ENCODE data around the gene BICDL2. TPM values are rescaled to one million over a fixed set of nuclear protein-coding genes. Genes with fewer than 3 reads are reported as not detected.
"Not testable (repeated sequence)": the region's sequence is repeated elsewhere in the genome, so short reads cannot be mapped to it uniquely, and the experiment has no call there.

The BICDL2 gene
- total RNA-seq, 3 donors from 2014 or later, result 31.5 to 50.1 TPM; not detected in 1

DNA sequence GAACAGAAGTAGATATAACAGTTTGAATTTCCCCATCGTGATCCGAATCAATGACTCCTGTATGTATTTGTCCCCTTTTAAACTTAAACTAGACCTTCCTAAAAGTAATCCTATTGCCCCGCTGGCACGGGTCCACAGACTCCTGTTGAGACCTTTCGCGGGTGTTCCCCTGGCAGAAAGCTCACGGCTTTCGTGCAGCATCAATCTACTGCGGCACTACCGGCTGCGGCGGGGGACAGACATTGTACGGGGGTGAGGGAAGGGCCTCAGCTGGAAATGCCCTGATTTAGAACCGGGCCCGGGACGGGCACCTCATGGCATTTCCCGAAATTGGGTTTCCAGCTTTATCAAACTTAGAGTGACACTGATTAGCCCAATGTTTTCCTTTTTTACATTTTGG is 43.3 kb upstream of the BICDL2 start:
- no peak overlapping the region for H3K27ac ChIP-seq
- TF ChIP-seq, protein P1, sequence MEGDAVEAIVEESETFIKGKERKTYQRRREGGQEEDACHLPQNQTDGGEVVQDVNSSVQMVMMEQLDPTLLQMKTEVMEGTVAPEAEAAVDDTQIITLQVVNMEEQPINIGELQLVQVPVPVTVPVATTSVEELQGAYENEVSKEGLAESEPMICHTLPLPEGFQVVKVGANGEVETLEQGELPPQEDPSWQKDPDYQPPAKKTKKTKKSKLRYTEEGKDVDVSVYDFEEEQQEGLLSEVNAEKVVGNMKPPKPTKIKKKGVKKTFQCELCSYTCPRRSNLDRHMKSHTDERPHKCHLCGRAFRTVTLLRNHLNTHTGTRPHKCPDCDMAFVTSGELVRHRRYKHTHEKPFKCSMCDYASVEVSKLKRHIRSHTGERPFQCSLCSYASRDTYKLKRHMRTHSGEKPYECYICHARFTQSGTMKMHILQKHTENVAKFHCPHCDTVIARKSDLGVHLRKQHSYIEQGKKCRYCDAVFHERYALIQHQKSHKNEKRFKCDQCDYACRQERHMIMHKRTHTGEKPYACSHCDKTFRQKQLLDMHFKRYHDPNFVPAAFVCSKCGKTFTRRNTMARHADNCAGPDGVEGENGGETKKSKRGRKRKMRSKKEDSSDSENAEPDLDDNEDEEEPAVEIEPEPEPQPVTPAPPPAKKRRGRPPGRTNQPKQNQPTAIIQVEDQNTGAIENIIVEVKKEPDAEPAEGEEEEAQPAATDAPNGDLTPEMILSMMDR (IDR thresholded peaks at IDR 0.05), result no peak
- no peak for TF ChIP-seq POLR2A (IDR thresholded peaks at IDR 0.05)
- no peak for TF ChIP-seq POLR2AphosphoS5 (IDR thresholded peaks at IDR 0.05)
- intact Hi-C loops (cut with DNase I; ENCODE audit: low total_unique reads), result no loop called here
- no peaks in the 10 kb centered on the region for H3K36me3 ChIP-seq
- no peak overlapping the region for H3K4me3 ChIP-seq
- H3K9me3 ChIP-seq, result no peaks in the 10 kb centered on the region
- H3K27me3 ChIP-seq, result no peaks in the 10 kb centered on the region
- no peaks in the 10 kb centered on the region for H3K4me1 ChIP-seq
- no peak for DNase-seq (ENCODE audit: low spot score in 2 of 2)

DNA sequence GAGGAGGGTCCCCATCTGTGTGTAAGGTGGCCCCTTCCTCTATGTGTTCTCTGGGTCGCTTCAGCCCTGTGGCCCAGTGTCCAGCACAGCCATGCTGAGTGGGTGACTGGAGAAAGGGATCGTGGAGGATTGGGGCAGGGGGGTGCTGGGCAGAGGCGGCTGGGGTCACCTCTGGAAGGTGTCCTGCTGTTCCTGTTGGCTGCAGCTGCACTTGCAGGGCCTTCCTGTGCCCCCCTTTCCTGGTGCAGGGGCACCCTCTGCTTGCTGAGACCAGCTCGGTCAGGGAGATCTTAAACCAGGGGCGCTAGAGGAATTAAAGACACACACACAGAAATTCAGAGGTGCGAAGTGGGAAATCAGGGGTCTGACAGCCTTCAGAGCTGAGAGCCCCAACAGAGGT is 39.8 kb upstream of the BICDL2 start:
- H3K9me3 ChIP-seq, result no peaks in the 10 kb centered on the region
- H3K4me1 ChIP-seq, result no peaks in the 10 kb centered on the region
- DNase-seq (ENCODE audit: low spot score in 2 of 2), result no peak
- H3K4me3 ChIP-seq, result no peak overlapping the region
- TF ChIP-seq, protein P1 (IDR thresholded peaks at IDR 0.05), result no peak
- TF ChIP-seq POLR2A (IDR thresholded peaks at IDR 0.05) (no peak), POLR2AphosphoS5 (IDR thresholded peaks at IDR 0.05) (no peak)
- H3K36me3 ChIP-seq, result no peaks in the 10 kb centered on the region
- intact Hi-C loops (cut with DNase I; ENCODE audit: low total_unique reads), result no loop called here
- H3K27me3 ChIP-seq, result no peaks in the 10 kb centered on the region
- no peak overlapping the region for H3K27ac ChIP-seq

DNA sequence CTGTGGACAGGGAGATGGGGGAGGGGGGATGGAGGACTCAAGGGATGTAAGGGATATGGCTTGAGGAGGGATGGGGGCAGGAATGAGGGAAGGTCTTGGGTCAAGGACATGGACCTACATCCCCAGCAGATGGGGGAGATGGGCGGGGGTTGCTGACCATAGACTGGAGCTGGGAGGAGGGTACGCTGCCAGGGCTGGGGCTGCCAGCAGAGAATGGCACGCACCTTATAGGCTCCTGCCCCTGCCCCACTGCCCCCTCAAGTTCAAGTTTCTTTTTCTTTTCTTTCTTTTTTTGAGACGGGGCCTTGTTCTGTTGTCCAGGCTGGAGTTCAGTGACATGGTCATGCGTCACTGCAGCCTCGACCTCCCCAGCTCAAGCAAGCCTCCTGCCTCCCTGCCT is 39.2 kb upstream of the BICDL2 start:
- H3K27ac ChIP-seq; H3K4me1 ChIP-seq; H3K4me3 ChIP-seq; DNase-seq (ENCODE audit: low spot score in 2 of 2); H3K27me3 ChIP-seq; H3K36me3 ChIP-seq; intact Hi-C loops (cut with DNase I; ENCODE audit: low total_unique reads); H3K9me3 ChIP-seq: not testable (repeated sequence)

DNA sequence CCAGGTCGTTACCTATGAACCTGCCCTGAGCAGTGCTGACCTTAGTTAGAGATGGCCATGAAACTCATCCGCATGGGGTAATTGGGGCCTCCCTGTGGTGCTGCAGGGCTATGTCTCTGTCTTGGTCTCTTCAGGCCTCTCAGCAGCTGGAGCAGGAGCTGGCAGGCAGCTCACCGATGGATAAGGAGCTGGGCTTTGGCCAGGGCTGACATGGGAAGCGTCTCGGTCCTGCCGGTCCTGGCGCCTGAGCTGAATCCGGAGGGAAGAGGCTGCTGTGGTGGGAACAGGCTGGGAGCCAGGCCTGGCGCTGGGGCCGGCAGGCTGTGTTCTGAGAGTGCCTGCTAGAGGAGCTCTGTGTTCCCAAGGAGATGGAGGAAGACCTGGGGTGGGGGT is 38.8 kb upstream of the BICDL2 start:
- DNase-seq (ENCODE audit: low spot score in 2 of 2), result no peak
- Histone ChIP-seq H3K36me3 (no peaks in the 10 kb centered on the region), H3K4me1 (no peaks in the 10 kb centered on the region), H3K27me3 (no peaks in the 10 kb centered on the region), H3K4me3 (no peak overlapping the region), H3K9me3 (no peaks in the 10 kb centered on the region), H3K27ac (no peak overlapping the region)
- intact Hi-C loops (cut with DNase I; ENCODE audit: low total_unique reads), result no loop called here
- TF ChIP-seq POLR2AphosphoS5 (IDR thresholded peaks at IDR 0.05) (no peak), POLR2A (IDR thresholded peaks at IDR 0.05) (no peak)
- TF ChIP-seq, protein P1 (IDR thresholded peaks at IDR 0.05), result no peak

DNA sequence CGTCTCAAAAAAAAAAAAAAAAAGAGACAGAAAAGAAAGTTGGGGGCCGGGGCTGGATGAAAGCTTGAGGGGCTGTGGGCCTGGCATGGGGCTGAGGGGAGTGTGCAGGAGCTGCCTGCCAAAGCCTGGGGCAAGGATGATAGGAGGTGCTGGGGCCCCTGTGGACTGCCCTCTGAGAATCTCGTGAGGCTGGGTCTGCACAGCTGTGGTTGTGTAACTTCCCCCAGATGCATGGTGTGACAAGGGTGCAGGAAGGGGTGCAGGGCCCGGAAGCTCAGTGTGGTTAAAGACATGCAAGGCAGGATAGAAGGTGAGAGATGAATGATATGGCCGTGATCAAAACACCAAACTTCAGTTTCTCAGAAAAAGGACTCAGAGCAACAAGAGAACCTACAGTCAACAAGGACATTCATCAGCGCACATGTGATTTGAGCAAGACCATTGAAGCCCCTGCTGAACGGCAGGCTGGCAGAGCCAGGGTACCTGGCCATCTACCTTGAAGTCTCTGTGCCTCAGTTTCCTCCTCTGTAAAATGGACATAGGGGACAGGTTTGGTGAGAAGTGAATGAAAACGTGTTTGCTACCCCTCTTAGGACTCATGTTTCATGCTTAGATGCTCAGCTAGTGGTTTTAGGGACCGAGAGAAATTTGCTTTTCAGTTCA is 38.2 kb upstream of the BICDL2 start:
- Histone ChIP-seq H3K4me3 (no peak overlapping the region), H3K4me1 (no peaks in the 10 kb centered on the region), H3K27ac (no peak overlapping the region), H3K27me3 (no peaks in the 10 kb centered on the region), H3K9me3 (no peaks in the 10 kb centered on the region), H3K36me3 (no peaks in the 10 kb centered on the region)
- DNase-seq (ENCODE audit: low spot score in 2 of 2), result no peak
- intact Hi-C loops (cut with DNase I; ENCODE audit: low total_unique reads), result no loop called here
- TF ChIP-seq, protein P1 (IDR thresholded peaks at IDR 0.05), result no peak
- TF ChIP-seq POLR2AphosphoS5 (IDR thresholded peaks at IDR 0.05) (no peak), POLR2A (IDR thresholded peaks at IDR 0.05) (no peak)

DNA sequence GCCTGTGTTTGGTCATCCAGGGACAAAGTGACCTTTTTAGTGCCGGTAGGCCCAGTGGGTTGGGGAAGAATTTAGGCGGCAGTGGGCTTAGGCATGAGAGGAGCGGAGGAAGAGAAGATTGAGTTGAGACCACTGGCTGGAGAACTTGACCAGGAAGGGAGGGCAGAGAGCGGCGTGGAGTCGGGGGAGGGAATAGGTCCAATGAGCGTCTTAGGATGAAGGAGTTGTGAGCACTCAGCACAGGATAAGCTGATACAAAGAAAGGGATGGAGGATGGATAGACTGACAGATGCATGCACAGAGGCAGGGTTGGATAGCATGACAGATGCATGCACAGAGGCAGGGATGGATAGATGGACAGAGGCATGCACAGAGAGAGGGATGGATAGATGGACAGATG is 36.7 kb upstream of the BICDL2 start:
- Histone ChIP-seq H3K36me3 (no peaks in the 10 kb centered on the region), H3K27me3 (no peaks in the 10 kb centered on the region), H3K4me3 (no peak overlapping the region), H3K4me1 (no peaks in the 10 kb centered on the region), H3K27ac (no peak overlapping the region), H3K9me3 (no peaks in the 10 kb centered on the region)
- TF ChIP-seq, protein P1 (IDR thresholded peaks at IDR 0.05), result no peak
- no peak for TF ChIP-seq POLR2A (IDR thresholded peaks at IDR 0.05)
- TF ChIP-seq POLR2AphosphoS5 (IDR thresholded peaks at IDR 0.05), result no peak
- intact Hi-C loops (cut with DNase I; ENCODE audit: low total_unique reads), result no loop called here
- no peak for DNase-seq (ENCODE audit: low spot score in 2 of 2)

DNA sequence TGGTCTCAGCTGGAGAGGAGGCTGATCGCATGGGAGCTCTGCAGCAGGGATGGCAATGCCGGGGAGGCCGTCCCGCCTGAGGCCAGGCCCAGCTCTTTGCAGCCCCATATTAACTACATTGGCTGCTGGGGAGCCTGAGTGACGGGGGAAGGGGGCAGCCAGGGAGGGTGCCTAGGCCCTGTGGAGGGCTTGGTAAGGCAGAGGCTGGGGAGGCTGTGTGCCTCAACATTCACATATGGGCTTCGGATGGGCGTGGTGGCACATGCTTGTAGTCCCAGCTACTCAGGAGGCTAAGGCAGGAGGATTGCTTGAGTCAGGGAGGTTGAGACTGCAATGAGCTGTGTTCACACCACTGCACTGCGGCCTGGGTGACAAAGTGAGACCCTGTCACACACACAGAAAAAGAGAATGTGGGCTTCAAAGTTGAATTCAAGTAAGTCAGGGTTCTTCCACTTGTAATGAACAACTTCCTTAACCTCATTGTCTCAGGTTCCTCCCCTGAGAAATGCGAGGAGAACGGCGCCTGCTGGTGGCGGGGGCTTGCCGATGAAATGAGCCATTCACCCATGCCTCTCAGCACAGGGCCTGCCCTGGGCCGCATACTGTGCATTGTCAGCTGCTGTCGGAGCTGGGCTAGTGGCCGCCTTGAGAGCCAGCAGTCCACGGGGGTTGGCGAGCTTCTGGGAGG is 36.0 kb upstream of the BICDL2 start:
- H3K4me1 ChIP-seq; H3K27ac ChIP-seq; H3K4me3 ChIP-seq; H3K9me3 ChIP-seq; H3K27me3 ChIP-seq; H3K36me3 ChIP-seq; DNase-seq (ENCODE audit: low spot score in 2 of 2); intact Hi-C loops (cut with DNase I; ENCODE audit: low total_unique reads): not testable (repeated sequence)

DNA sequence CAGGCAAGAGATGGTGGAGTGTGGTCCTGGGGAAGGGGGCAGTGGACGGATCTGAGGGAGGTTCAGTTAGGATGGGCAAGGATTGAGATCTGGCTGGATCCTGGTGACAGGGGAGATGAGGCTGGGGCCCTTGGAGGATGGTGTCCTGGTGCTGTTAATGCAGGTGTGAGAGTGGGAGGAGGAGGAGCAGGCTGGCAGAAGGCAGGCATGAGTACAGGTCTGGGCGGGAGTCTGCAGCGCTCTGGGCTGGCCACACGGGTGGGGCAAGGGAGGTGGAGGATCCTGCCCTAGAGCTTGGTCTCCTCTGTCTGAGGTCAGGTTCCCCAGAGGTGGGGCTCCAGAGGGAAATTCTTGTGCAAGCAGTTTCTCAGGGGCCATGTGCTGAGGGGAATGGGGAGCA is 35.4 kb upstream of the BICDL2 start:
- H3K9me3 ChIP-seq; H3K27ac ChIP-seq; H3K27me3 ChIP-seq; H3K4me1 ChIP-seq; H3K36me3 ChIP-seq; intact Hi-C loops (cut with DNase I; ENCODE audit: low total_unique reads); DNase-seq (ENCODE audit: low spot score in 2 of 2); H3K4me3 ChIP-seq: not testable (repeated sequence)

Data from breast epithelium (tissue), 4 donors.